RPMI8226 (cell line): ENCODE results near the gene ANP32B.
"Not testable (repeated sequence)": the region's sequence is repeated elsewhere in the genome, so short reads cannot be mapped to it uniquely, and the experiment has no call there.

Experiments
- DNase-seq: peaks from one replicate; pipeline ENCODE4 v3.0.0-alpha.2; 2015

The ANP32B gene

GRCh38 chr9:97964901-97965300 is 18.2 kb upstream of the ANP32B start:
- no peak for DNase-seq

GRCh38 chr9:97966493-97966892 is 16.6 kb upstream of the ANP32B start:
- peak; percentile 34 for DNase-seq

- no peak for DNase-seq
Observed at GRCh38 chr9:97969014-97969413, 14.1 kb upstream of the ANP32B start.

GRCh38 chr9:97970165-97970564 is 13.0 kb upstream of the ANP32B start:
- no peak for DNase-seq

- no peak for DNase-seq
Observed at GRCh38 chr9:97972753-97973152, 10.4 kb upstream of the ANP32B start.

- DNase-seq = no peak
Observed at GRCh38 chr9:97975376-97975775, 7.8 kb upstream of the ANP32B start.

GRCh38 chr9:97976633-97977032 is 6.5 kb upstream of the ANP32B start:
- not testable (repeated sequence) for DNase-seq

DNA sequence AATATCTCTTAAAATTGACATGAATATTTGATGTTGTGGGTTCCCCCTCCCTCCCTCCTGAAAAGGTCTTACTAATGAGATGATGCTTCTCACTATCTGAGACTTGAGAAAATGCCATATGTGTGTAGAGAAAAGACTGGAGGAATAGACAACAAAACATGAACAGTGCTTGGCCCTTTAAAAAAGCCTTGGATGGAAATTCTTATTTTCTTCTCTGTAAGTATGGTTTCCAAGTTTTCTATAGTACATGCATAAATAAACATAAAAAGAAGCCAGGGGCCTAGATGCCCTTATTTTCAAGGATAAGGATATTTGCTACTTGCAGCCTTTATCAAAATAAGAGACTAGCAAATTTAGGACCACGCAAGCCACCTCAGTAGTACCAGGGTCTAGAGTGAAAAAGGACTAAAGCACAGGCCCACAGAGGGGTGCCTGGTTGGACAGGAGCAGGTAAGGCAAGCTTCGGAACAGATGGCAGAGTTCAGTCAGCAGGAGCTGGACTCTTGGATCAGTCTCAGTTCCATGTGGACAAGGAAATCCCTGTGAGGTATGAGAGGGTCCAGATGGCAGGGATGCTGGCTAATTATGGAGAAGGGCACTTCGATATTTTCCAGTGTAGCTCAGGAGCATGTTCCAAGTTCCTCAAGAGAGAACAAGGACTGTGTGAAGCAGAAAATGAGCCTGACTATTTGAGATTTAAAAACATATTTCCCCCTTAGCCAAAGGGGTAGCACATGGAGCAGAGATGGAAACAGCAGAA is 4.6 kb upstream of the ANP32B start:
- DNase-seq = no peak

GRCh38 chr9:97979788-97980478 is 3.2 kb upstream of the ANP32B start:
- DNase-seq = no peak

DNA sequence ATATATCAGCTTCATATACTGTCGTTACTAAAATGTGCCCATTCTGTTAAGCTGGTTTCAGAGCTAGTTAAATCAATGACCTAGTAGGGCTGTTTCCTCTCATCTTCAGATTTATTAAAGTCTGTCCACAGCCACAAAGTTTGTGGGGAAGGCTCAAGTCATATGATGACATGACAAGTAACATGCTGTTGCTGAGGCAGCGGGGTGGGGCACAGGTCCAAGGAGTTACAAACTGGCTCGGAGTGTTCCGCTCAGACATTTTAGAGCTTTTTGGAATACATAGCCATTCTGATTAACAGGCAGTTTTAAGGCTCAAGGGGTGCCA is 2.7 kb upstream of the ANP32B start:
- DNase-seq = no peak

DNA sequence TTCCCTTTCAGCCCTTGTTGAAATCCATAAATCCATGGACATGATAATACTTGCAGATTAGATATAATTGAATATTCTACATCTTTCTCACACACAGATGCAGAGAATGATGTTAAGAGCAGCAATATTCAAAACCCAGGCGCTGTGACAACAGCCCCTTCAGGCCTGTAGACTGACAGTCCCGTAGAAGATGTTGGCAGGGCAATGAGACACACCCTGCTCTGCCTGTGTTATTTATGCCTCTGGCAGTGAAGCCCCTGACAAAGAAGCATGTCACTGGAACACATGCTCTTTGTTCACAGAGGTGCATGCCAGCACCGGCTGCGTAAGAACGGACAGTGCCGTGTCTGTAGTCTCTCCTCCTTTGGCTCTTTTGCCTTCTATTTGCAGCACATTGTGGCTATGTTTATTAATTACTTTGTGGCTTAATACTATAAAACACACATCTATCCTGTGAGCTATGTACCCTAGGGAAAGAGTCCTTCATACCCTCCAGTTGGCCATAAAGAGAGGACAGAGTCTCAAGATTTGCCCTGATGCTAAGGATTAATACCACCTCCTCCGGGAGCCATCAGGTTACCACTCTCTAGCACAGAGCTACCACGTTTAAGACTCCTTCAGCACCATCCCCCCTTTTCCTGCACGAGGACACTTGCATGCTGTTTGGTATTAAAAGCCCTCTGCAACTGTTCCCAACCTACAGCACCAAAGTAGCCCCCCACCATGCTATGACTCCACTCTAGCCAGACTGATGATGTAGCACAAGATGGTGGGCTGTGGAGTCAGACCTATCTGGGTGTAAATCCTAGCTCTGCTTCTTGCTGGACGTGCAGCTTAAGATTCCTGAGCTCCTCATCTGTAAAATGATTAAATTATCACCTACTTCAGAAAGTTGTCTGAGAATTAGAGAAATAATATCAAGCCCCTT is 2.0 kb upstream of the ANP32B start:
- DNase-seq = no peak

- DNase-seq = no peak
Observed at GRCh38 chr9:97981846-97982682, 1.1 kb upstream of the ANP32B start.

DNA sequence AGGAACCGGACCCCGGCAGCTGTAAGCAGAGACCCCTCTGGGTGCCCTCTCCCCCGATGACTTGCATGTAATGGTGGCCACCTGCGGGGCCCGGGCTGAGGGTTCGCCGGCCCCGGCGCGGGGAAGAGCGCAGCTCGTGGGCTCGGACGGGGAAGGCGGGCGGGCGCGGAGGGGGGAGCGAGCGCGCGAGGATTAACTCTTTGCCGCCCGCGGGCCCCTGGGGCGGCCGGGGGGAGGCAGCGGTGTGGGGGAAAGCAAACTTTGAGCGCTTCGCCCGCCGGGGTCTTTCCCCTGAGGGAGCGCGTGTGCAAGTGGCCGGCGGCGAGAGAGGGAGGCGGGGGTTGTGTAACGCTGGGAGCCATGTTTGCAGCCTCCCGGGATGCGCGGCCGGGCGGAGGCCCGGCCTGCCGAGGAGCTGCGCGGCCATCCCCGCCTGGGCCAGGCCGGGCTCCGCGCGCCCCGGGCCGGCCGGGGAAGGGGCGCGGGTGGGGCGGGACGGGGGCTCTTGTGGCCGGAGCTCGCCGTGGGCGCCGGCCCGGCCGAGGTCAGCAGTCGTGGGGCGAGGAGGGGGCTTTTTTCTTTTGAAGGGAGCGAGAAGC is 547 bp downstream of the ANP32B start:
- DNase-seq = peak; percentile 43

- peak; percentile 83 for DNase-seq
Observed at GRCh38 chr9:97984188-97985057, 1.3 kb downstream of the ANP32B start.

DNA sequence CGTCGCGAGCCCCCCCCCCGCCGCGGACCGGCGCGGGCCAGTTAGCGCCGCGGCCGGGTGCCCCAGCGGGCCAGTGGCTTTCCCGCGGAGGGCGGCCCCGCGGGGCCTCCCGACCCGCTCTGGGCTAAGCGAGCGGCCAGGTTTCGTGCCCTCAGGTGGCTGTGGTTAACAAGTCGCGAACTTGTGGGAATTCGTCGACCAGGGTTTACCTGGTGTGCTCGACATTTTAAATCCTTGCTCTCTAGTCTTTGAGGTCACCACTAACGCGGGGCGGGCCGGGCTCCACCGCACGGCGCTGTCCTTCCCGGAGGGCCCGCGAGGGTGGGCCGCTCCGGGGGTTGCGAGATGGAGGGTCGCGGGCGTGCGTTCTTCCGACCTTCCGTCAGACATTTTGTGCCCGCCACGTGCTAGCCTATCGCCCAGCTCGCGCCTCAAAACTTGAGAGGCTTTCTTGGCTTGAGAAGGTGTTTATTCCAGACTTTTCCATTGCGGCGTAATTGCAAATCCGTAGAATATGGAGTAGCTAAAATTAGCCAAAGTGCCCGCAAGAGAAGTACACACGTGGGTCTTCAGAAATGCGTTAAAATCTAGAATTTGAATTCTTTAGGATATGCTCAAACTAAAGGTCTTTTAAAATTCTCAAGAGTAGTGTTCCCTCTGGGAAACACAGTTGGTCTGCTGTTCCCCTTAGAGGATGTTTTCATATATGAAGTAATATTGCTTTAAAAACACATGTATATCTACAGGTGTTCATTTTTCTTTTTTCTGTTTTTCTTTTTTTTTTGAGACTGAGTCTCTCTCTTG is 2.1 kb downstream of the ANP32B start:
- peak; percentile 60 for DNase-seq

GRCh38 chr9:97987487-97987886 is 4.3 kb downstream of the ANP32B start:
- DNase-seq = peak; percentile 52

DNA sequence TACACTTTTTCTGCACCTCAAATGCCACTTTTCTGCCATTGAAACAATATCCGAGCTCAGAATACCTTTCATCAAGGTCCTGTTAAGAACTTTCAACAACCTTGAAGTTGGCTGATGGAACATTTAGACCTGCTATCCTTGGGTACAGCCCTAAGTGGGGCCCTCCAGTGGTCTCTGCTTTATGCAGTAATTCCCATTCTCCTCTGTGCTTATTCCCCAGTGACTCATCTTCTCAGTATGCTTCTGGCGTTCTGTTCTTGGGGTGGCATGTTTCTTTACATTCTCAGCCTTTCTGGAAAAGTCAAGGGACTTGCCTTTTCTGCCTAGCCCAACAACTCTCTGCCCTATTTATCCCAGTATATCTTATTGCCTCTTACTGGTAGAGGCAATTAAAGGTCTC is 7.1 kb downstream of the ANP32B start:
- DNase-seq = no peak

DNA sequence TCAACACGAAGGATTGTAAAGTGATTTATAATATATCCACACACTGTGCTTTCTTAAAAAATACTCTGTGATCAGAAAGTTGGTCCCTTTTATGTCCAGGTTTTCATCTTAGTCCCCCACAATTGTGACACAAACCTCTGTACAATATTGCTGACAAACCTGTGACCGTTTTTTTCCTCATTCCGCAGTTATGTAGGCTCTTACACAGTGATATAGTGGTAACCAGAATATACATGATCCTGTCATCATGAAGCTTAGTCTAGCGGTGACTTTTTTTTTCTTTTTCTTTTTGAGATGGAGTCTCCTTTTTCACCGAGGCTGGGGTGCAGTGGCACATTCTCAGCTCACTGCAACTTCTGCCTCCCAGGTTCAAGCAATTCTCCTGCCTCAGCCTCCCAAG is 8.7 kb downstream of the ANP32B start:
- DNase-seq = no peak

GRCh38 chr9:97992219-97992618 is 9.1 kb downstream of the ANP32B start:
- no peak for DNase-seq

DNA sequence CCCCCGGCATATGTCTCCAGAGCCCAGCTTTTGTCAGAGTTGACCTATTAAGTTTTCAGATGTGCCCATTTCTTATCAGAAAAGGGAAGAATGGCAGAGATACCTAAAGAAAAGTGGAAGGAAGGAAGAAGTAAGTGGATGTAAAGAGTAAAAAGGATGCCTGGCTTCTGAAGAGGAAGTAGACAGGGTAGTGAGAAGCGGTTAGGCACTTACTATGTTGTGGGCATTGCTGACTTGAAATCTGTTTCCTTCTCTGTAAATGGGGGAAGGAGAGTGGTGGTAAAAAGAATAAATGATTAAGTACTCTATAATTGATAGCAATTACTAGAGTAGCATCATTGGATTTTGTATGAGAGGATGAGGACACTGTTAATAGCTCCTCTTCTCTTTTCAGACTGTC is 9.9 kb downstream of the ANP32B start:
- DNase-seq = no peak
